Panc1 (cell line): ENCODE results near the gene INS.

Experiments
- CTCF ChIP-seq: fragments of 450-650 bp; IDR thresholded peaks from 2 replicates; pipeline ENCODE4 v1.5.1; 2017; ENCODE audit warnings: mild to moderate bottlenecking
- POLR2AphosphoS5 ChIP-seq: IDR thresholded peaks from 2 replicates; pipeline ENCODE4 v1.6.1; 2012; ENCODE audit warnings: mild to moderate bottlenecking, low read depth, low read length, moderate library complexity
- REST ChIP-seq, 2 experiments: IDR thresholded peaks; 2 replicates each; pipeline ENCODE4 v1.6.1; 2011 to 2012; ENCODE audit warnings: low read depth in 2 of 2, control low read depth in 1 of 2, low read length in 1 of 2, mild to moderate bottlenecking in 1 of 2, moderate library complexity in 1 of 2; ENCODE audit not compliant: insufficient read depth in 1 of 2
- SIN3A ChIP-seq: IDR thresholded peaks from 2 replicates; pipeline ENCODE4 v1.6.1; 2012; ENCODE audit warnings: low read depth, mild to moderate bottlenecking, low read length, moderate library complexity, borderline replicate concordance; ENCODE audit not compliant: insufficient read depth
- TCF7L2 ChIP-seq: IDR thresholded peaks from 2 replicates; pipeline ENCODE4 v1.6.1; 2011; ENCODE audit warnings: mild to moderate bottlenecking, low read depth, low read length, inconsistent platforms

- TF ChIP-seq CTCF (no peak), REST (IDR thresholded peaks at IDR 0.05; ENCODE audit: insufficient read depth in 1 of 2, low read depth in 2 of 2, low read length in 1 of 2) (no peak), SIN3A (no peak), POLR2AphosphoS5 (no peak), TCF7L2 (no peak)
Observed at GRCh38 chr11:2195756-2196088, 34.7 kb upstream of the INS start.
